IMR-90 (cell line): ENCODE results near the gene GPR173. TPM values are rescaled to one million over a fixed set of nuclear protein-coding genes. Genes with fewer than 3 reads are reported as not detected.

Experiments
- ATAC-seq: fragments of 200-7000 bp; cut with Tn5 transposase; 2 replicates; pipeline ENCODE4 v1.9.1; 2020; ENCODE audit warnings: low read depth, mild to moderate bottlenecking, moderate library complexity
- BruUV-seq: library from RNA; stranded (reverse); fragments of 400-500 nt; replicated peaks from 2 replicates; lab custom pipeline; 2021; lab: Mats Ljungman, UMichigan
- CTCF ChIA-PET: fragments of 300-600 bp; formaldehyde crosslinking; extraction: SDS; loops from one replicate; lab custom pipeline; 2021; ENCODE audit warnings: antibody characterized with exemption; lab: Yijun Ruan, JAX
- POLR2A ChIA-PET: fragments of 300-600 bp; sonication (Branson Sonifier 250); formaldehyde crosslinking; loops from one replicate; lab custom pipeline; 2022; ENCODE audit warnings: antibody characterized with exemption; ENCODE audit not compliant: unreplicated experiment; lab: Charles Lee
- DNase-seq: peaks from one replicate; pipeline ENCODE4 v3.0.0; 2013
- H2AFZ ChIP-seq: replicated peaks from 2 replicates; pipeline ENCODE3; 2013; ENCODE audit warnings: low read length, mild to moderate bottlenecking; ENCODE audit not compliant: poor library complexity
- H2AK5ac ChIP-seq: 2 replicates; pipeline ENCODE4 v1.6.1; 2013; ENCODE audit warnings: low read depth, low read length, inconsistent platforms
- H2AK9ac ChIP-seq: replicated peaks from 2 replicates; pipeline ENCODE3; 2013; ENCODE audit warnings: mild to moderate bottlenecking, low read depth, low read length, moderate library complexity; ENCODE audit not compliant: poor library complexity
- H2BK120ac ChIP-seq: 2 replicates; pipeline ENCODE4 v1.6.1; 2013; ENCODE audit warnings: low read depth, low read length, inconsistent platforms
- H2BK15ac ChIP-seq: 3 replicates; pipeline ENCODE4 v1.6.1; 2013; ENCODE audit warnings: low read depth, low read length, inconsistent platforms
- H2BK20ac ChIP-seq: 2 replicates; pipeline ENCODE4 v1.6.1; 2013; ENCODE audit warnings: low read depth, mild to moderate bottlenecking, inconsistent platforms, low read length, moderate library complexity
- H2BK5ac ChIP-seq: 2 replicates; pipeline ENCODE4 v1.6.1; 2013; ENCODE audit warnings: mild to moderate bottlenecking, low read depth, low read length, inconsistent platforms; ENCODE audit not compliant: poor library complexity, severe bottlenecking
- H3K14ac ChIP-seq: replicated peaks from 2 replicates; pipeline ENCODE4 v1.6.1; 2013; ENCODE audit warnings: low read depth, low read length, inconsistent platforms
- H3K18ac ChIP-seq: 2 replicates; pipeline ENCODE4 v1.6.1; 2013; ENCODE audit warnings: low read depth, low read length, control low read depth
- H3K23ac ChIP-seq: 2 replicates; pipeline ENCODE4 v1.6.1; 2013; ENCODE audit warnings: low read depth, low read length, inconsistent platforms
- H3K27ac ChIP-seq: 2 replicates; pipeline ENCODE4 v1.5.1; 2013; ENCODE audit warnings: mild to moderate bottlenecking, control low read depth, low read length; ENCODE audit not compliant: insufficient read depth
- H3K27me3 ChIP-seq: 2 replicates; pipeline ENCODE4 v1.6.1; 2013; ENCODE audit warnings: low read length; ENCODE audit not compliant: control insufficient read depth, insufficient read depth
- H3K36me3 ChIP-seq: 2 replicates; pipeline ENCODE4 v1.6.1; 2013; ENCODE audit warnings: low read length, mixed read lengths; ENCODE audit not compliant: control insufficient read depth, insufficient read depth
- H3K4ac ChIP-seq: 2 replicates; pipeline ENCODE4 v1.6.1; 2013; ENCODE audit warnings: low read depth, low read length, inconsistent platforms
- H3K4me1 ChIP-seq: 2 replicates; pipeline ENCODE4 v1.6.1; 2013; ENCODE audit warnings: low read length, mixed read lengths; ENCODE audit not compliant: control insufficient read depth, insufficient read depth
- H3K4me2 ChIP-seq: 2 replicates; pipeline ENCODE4 v1.6.1; 2013; ENCODE audit warnings: low read depth, mild to moderate bottlenecking, control low read depth, low read length, moderate library complexity
- H3K4me3 ChIP-seq: 2 replicates; pipeline ENCODE4 v1.5.1; 2013; ENCODE audit warnings: low read depth, mild to moderate bottlenecking, control low read depth, low read length, moderate library complexity; ENCODE audit not compliant: insufficient read depth
- H3K56ac ChIP-seq: 2 replicates; pipeline ENCODE4 v1.6.1; 2013; ENCODE audit warnings: low read length, inconsistent platforms; ENCODE audit not compliant: insufficient read depth; ENCODE audit errors: extremely low read depth
- H3K79me1 ChIP-seq, 2 experiments: 2 replicates each; pipeline ENCODE4 v1.6.1; 2013; ENCODE audit warnings: low read length in 2 of 2, inconsistent platforms in 1 of 2, low read depth in 1 of 2
- H3K9ac ChIP-seq: 2 replicates; pipeline ENCODE4 v1.6.1; 2013; ENCODE audit warnings: low read depth, low read length, control low read depth
- H3K9me1 ChIP-seq: 2 replicates; pipeline ENCODE4 v1.6.1; 2013; ENCODE audit warnings: low read length, inconsistent platforms; ENCODE audit not compliant: insufficient read depth
- H3K9me3 ChIP-seq: 2 replicates; pipeline ENCODE4 v1.6.1; 2013; ENCODE audit warnings: low read length; ENCODE audit not compliant: control insufficient read depth, insufficient read depth
- H4K20me1 ChIP-seq: 2 replicates; pipeline ENCODE4 v1.6.1; 2013; ENCODE audit warnings: low read length, inconsistent platforms; ENCODE audit not compliant: insufficient read depth
- H4K5ac ChIP-seq: 2 replicates; pipeline ENCODE4 v1.6.1; 2013; ENCODE audit warnings: mild to moderate bottlenecking, low read depth, low read length, control low read depth
- H4K8ac ChIP-seq, 2 experiments: 2 replicates each; pipeline ENCODE4 v1.6.1; 2013; ENCODE audit warnings: low read depth in 2 of 2, low read length in 2 of 2, control low read depth in 1 of 2, inconsistent platforms in 1 of 2
- H4K91ac ChIP-seq: 2 replicates; pipeline ENCODE4 v1.6.1; 2013; ENCODE audit warnings: low read depth, low read length, inconsistent platforms; ENCODE audit not compliant: insufficient read depth
- BHLHE40 ChIP-seq: fragments of 150-350 bp; IDR thresholded peaks from 2 replicates; pipeline ENCODE4 v1.6.1; 2016; ENCODE audit warnings: mild to moderate bottlenecking, low read depth, low read length
- CEBPB ChIP-seq: IDR thresholded peaks from 2 replicates; pipeline ENCODE4 v1.6.1; 2012; ENCODE audit warnings: low read depth, low read length, improper control_type of control experiment
- CHD1 ChIP-seq: IDR thresholded peaks from 2 replicates; pipeline ENCODE4 v1.6.1; 2012; ENCODE audit warnings: low read depth, low read length, improper control_type of control experiment
- CTCF ChIP-seq: conservative IDR thresholded peaks from 2 replicates; pipeline ENCODE4 v1.5.1; 2012; ENCODE audit warnings: mild to moderate bottlenecking, low read depth, low read length, improper control_type of control experiment
- ELK1 ChIP-seq: fragments of 150-350 bp; IDR thresholded peaks from 2 replicates; pipeline ENCODE4 v1.6.1; 2016; ENCODE audit warnings: low read depth, mild to moderate bottlenecking, low read length, moderate library complexity, borderline replicate concordance
- FOS ChIP-seq: fragments of 150-350 bp; IDR thresholded peaks from 2 replicates; pipeline ENCODE4 v1.6.1; 2016; ENCODE audit warnings: low read depth, low read length
- MAFK ChIP-seq: IDR thresholded peaks from 2 replicates; pipeline ENCODE4 v1.6.1; 2012; ENCODE audit warnings: low read depth, low read length, improper control_type of control experiment
- MAZ ChIP-seq: IDR thresholded peaks from 2 replicates; pipeline ENCODE4 v1.6.1; 2012; ENCODE audit warnings: low read depth, mild to moderate bottlenecking, low read length, improper control_type of control experiment, moderate library complexity, borderline replicate concordance
- MXI1 ChIP-seq: IDR thresholded peaks from 2 replicates; pipeline ENCODE4 v1.6.1; 2012; ENCODE audit warnings: low read depth, mild to moderate bottlenecking, low read length, moderate library complexity, borderline replicate concordance
- NFE2L2 ChIP-seq: fragments of 150-350 bp; IDR thresholded peaks from 2 replicates; pipeline ENCODE4 v1.6.1; 2016; ENCODE audit warnings: low read depth, mild to moderate bottlenecking, low read length
- POLR2A ChIP-seq: IDR thresholded peaks from 2 replicates; pipeline ENCODE4 v1.6.1; 2012; ENCODE audit warnings: mild to moderate bottlenecking, low read depth, low read length
- RAD21 ChIP-seq: IDR thresholded peaks from 2 replicates; pipeline ENCODE4 v1.6.1; 2012; ENCODE audit warnings: low read length, improper control_type of control experiment
- RCOR1 ChIP-seq: IDR thresholded peaks from 2 replicates; pipeline ENCODE4 v1.6.1; 2012; ENCODE audit warnings: mild to moderate bottlenecking, low read length, improper control_type of control experiment; ENCODE audit not compliant: insufficient replicate concordance
- RFX5 ChIP-seq: IDR thresholded peaks from 2 replicates; pipeline ENCODE4 v1.8.0; 2012; ENCODE audit warnings: low read depth, mild to moderate bottlenecking, low read length, moderate library complexity
- SMC3 ChIP-seq: fragments of 150-350 bp; IDR thresholded peaks from 2 replicates; pipeline ENCODE4 v1.6.1; 2016; ENCODE audit warnings: low read depth, mild to moderate bottlenecking, antibody characterized with exemption, low read length, moderate library complexity
- USF2 ChIP-seq: fragments of 150-350 bp; IDR thresholded peaks from 2 replicates; pipeline ENCODE4 v1.6.1; 2017; ENCODE audit warnings: mild to moderate bottlenecking, antibody characterized with exemption, low read length, low read depth
- WGBS, 2 experiments: methylation state at CpG; one replicate each; pipeline versions ENCODE4 v1.1.5 to v1.1.7; 2013; ENCODE audit warnings: missing lambda C conversion rate in 2 of 2; ENCODE audit not compliant: insufficient read length in 1 of 2; ENCODE audit errors: extremely low coverage in 2 of 2; 5-methylcytosine and 5-hydroxymethylcytosine counted together
- dilution Hi-C: fragments of 300-500 bp; cut with HindIII; formaldehyde crosslinking; loops from one replicate; pipeline ENCODE4 v1.14.3; 2018; ENCODE audit warnings: low sequenced_read_pairs; ENCODE audit not compliant: unreplicated experiment
- in situ Hi-C: fragments of 300-500 bp; cut with MboI; formaldehyde crosslinking; loops from 3 replicates; pipeline ENCODE4 v1.14.3; 2019; ENCODE audit warnings: low sequenced_read_pairs, inconsistent platforms, mixed read lengths
- intact Hi-C: fragments of 100-400 bp; cut with micrococcal nuclease; formaldehyde crosslinking; loops from 2 replicates; pipeline ENCODE4 v1.10.0; 2022
- polyA plus RNA-seq, 3 experiments: library from polyadenylated mRNA; depleted of rRNA; stranded (reverse); fragments of >200 nt; gene quantifications; 2 replicates each; pipeline ENCODE4 v1.2.3, GENCODE V29; 2012; ENCODE audit warnings: low replicate concordance in 1 of 3
- total RNA-seq: library from RNA; depleted of rRNA; stranded (reverse); fragments of >200 nt; gene quantifications from 2 replicates; pipeline ENCODE4 v1.2.3, GENCODE V29; 2012

Gene GPR173
- total and polyA plus RNA-seq, 2 of the 4 experiments (the other 2 are of a cell fraction) = 0.90 to 6.1 TPM

GRCh38 chrX:53000447-53001135 lies 48.0 kb upstream of the GPR173 start:
- Histone ChIP-seq H3K4me2 (no peak overlapping the region), H3K36me3 (no peaks in the 10 kb centered on the region), H3K9ac (no peak overlapping the region), H3K4ac (no peak overlapping the region), H2BK20ac (no peak overlapping the region), H2BK15ac (no peak overlapping the region), H2AK5ac (no peak overlapping the region), H3K27me3 (peaks cover 47% of the 10 kb centered on the region), H3K4me1 (0 out of 2 replicates have a peak, but pooled peaks cover 2% of the 10 kb centered on the region), H3K79me1 (no peaks in the 10 kb centered on the region), H3K4me3 (no peak overlapping the region), H3K56ac (no peak overlapping the region), H3K23ac (no peak overlapping the region), H2AK9ac (no peak overlapping the region), H2AFZ (peak overlapping the region; percentile 18), H3K9me3 (peaks cover 3% of the 10 kb centered on the region; the same call in 1 of the 2 replicates), H2BK5ac (no peak overlapping the region), H3K9me1 (no peaks in the 10 kb centered on the region), H2BK120ac (no peak overlapping the region), H3K14ac (no peak overlapping the region), H3K18ac (no peak overlapping the region), H3K27ac (no peak overlapping the region), H4K20me1 (no peaks in the 10 kb centered on the region), H4K8ac (no peak overlapping the region), H4K91ac (no peak overlapping the region), H4K5ac (no peak overlapping the region)
- ATAC-seq (no peak), DNase-seq (no peak)
- dilution Hi-C loops = no loop called here
- TF ChIP-seq CEBPB (no peak), RCOR1 (no peak), FOS (no peak), MXI1 (no peak), NFE2L2 (no peak), BHLHE40 (no peak), CHD1 (no peak), POLR2A (no peak), SMC3 (no peak), MAFK (no peak), ELK1 (no peak), USF2 (no peak), RAD21 (no peak), CTCF (no peak), RFX5 (no peak), MAZ (no peak)
- intact Hi-C loops = no loop called here
- BruUV-seq = no TSS peak
- WGBS, 2 experiments = 58% methylated on average over 12 of the region's 36 CpGs; no CpG with 5 or more reads in 1 of the 2 experiments
- CTCF ChIA-PET = no interaction called here
- in situ Hi-C loops = no loop called here
- POLR2A ChIA-PET = no interaction called here
